ENCODE results near the gene DYRK1A. TPM values are rescaled to one million over a fixed set of nuclear protein-coding genes. Genes with fewer than 3 reads are reported as not detected.
A peak's percentile ranks its signal among the peaks of the same experiment; 100 is the strongest.

Gene DYRK1A
- total RNA-seq, 2 experiments from 2014 or later = 109 to 122 TPM

- H3K4me1 Mint-ChIP-seq = peaks cover 39% of the 10 kb centered on the region
- POLR2A ChIA-PET = no interaction called here
- H3K36me3 Mint-ChIP-seq = peaks cover 32% of the 10 kb centered on the region
- H3K4me3 Mint-ChIP-seq = no peak overlapping the region
- DNase-seq (no peak), ATAC-seq (ENCODE audit: low read depth) (no peak)
- H3K27me3 Mint-ChIP-seq = no peaks in the 10 kb centered on the region
- peaks cover 9% of the 10 kb centered on the region for H3K9me3 Mint-ChIP-seq
- no peak overlapping the region for H3K27ac Mint-ChIP-seq
Measured at GRCh38 chr21:37405629-37406028, 39.1 kb downstream of the DYRK1A start.

- Mint-ChIP-seq H3K27ac (no peak overlapping the region), H3K27me3 (no peaks in the 10 kb centered on the region), H3K36me3 (peaks cover 18% of the 10 kb centered on the region), H3K4me3 (peak overlapping the region; percentile 3), H3K4me1 (peaks cover 50% of the 10 kb centered on the region), H3K9me3 (no peaks in the 10 kb centered on the region)
- POLR2A ChIA-PET = interaction anchor here (0.6 to 1.0 kb wide), 2 partner anchors 38 to 41 kb away, joined by 6 read pairs; partner anchors contain the start of gene DYRK1A
- ATAC-seq (ENCODE audit: low read depth) (peak; percentile 35), DNase-seq (no peak)
Measured at GRCh38 chr21:37407719-37408420, 41.3 kb downstream of the DYRK1A start.

GRCh38 chr21:37408464-37409193 lies 42.1 kb downstream of the DYRK1A start:
- DNase-seq = no peak
- H3K27me3 Mint-ChIP-seq = no peaks in the 10 kb centered on the region
- H3K4me1 Mint-ChIP-seq = peaks cover 52% of the 10 kb centered on the region
- POLR2A ChIA-PET = interaction anchor here (1.0 kb wide), 1 partner anchor 42 kb away, joined by 6 read pairs; the partner anchor contains the start of gene DYRK1A
- no peak overlapping the region for H3K27ac Mint-ChIP-seq
- ATAC-seq (ENCODE audit: low read depth) = no peak
- H3K4me3 Mint-ChIP-seq = peak overlapping the region; percentile 3
- H3K9me3 Mint-ChIP-seq = no peaks in the 10 kb centered on the region
- H3K36me3 Mint-ChIP-seq = peaks cover 16% of the 10 kb centered on the region

GRCh38 chr21:37410639-37411038 lies 44.1 kb downstream of the DYRK1A start:
- H3K4me3 Mint-ChIP-seq = no peak overlapping the region
- no peak overlapping the region for H3K27ac Mint-ChIP-seq
- DNase-seq (no peak), ATAC-seq (ENCODE audit: low read depth) (no peak)
- H3K27me3 Mint-ChIP-seq = no peaks in the 10 kb centered on the region
- POLR2A ChIA-PET = interaction anchor here (1.2 kb wide), 1 partner anchor 8 kb away, joined by 3 read pairs; no protein-coding TSS in a partner anchor
- H3K36me3 Mint-ChIP-seq = peaks cover 13% of the 10 kb centered on the region
- H3K9me3 Mint-ChIP-seq = no peaks in the 10 kb centered on the region
- peaks cover 57% of the 10 kb centered on the region for H3K4me1 Mint-ChIP-seq

GRCh38 chr21:37412603-37413360 lies 46.2 kb downstream of the DYRK1A start:
- DNase-seq = no peak
- Mint-ChIP-seq H3K4me1 (peaks cover 52% of the 10 kb centered on the region), H3K27ac (no peak overlapping the region), H3K27me3 (no peaks in the 10 kb centered on the region), H3K36me3 (peaks cover 19% of the 10 kb centered on the region), H3K9me3 (no peaks in the 10 kb centered on the region), H3K4me3 (no peak overlapping the region)
- ATAC-seq (ENCODE audit: low read depth) = no peak
- POLR2A ChIA-PET = no interaction called here

GRCh38 chr21:37413553-37414291 lies 47.1 kb downstream of the DYRK1A start:
- no peak for ATAC-seq (ENCODE audit: low read depth)
- no peaks in the 10 kb centered on the region for H3K27me3 Mint-ChIP-seq
- POLR2A ChIA-PET = no interaction called here
- no peak for DNase-seq
- no peak overlapping the region for H3K4me3 Mint-ChIP-seq
- no peaks in the 10 kb centered on the region for H3K9me3 Mint-ChIP-seq
- H3K4me1 Mint-ChIP-seq = peaks cover 51% of the 10 kb centered on the region
- H3K36me3 Mint-ChIP-seq = peaks cover 17% of the 10 kb centered on the region
- H3K27ac Mint-ChIP-seq = no peak overlapping the region

GRCh38 chr21:37414292-37415253 lies 48.0 kb downstream of the DYRK1A start:
- Mint-ChIP-seq H3K27me3 (no peaks in the 10 kb centered on the region), H3K4me1 (peaks cover 56% of the 10 kb centered on the region), H3K36me3 (peaks cover 18% of the 10 kb centered on the region), H3K27ac (peak overlapping the region; percentile 20), H3K9me3 (no peaks in the 10 kb centered on the region), H3K4me3 (no peak overlapping the region)
- POLR2A ChIA-PET = no interaction called here
- ATAC-seq (ENCODE audit: low read depth) (no peak), DNase-seq (no peak)

- no peak overlapping the region for H3K4me3 Mint-ChIP-seq
- peaks cover 56% of the 10 kb centered on the region for H3K4me1 Mint-ChIP-seq
- no peaks in the 10 kb centered on the region for H3K9me3 Mint-ChIP-seq
- peak overlapping the region; percentile 12 for H3K27ac Mint-ChIP-seq
- peaks cover 22% of the 10 kb centered on the region for H3K36me3 Mint-ChIP-seq
- POLR2A ChIA-PET = no interaction called here
- no peaks in the 10 kb centered on the region for H3K27me3 Mint-ChIP-seq
- ATAC-seq (ENCODE audit: low read depth) (no peak), DNase-seq (no peak)
Measured at GRCh38 chr21:37415939-37416338, 49.4 kb downstream of the DYRK1A start.

GRCh38 chr21:37416914-37417313 lies 50.3 kb downstream of the DYRK1A start:
- DNase-seq = no peak
- Mint-ChIP-seq H3K4me1 (peaks cover 54% of the 10 kb centered on the region), H3K9me3 (no peaks in the 10 kb centered on the region), H3K4me3 (no peak overlapping the region), H3K27me3 (no peaks in the 10 kb centered on the region), H3K27ac (no peak overlapping the region), H3K36me3 (peaks cover 26% of the 10 kb centered on the region)
- POLR2A ChIA-PET = interaction anchor here (1.5 kb wide), 1 partner anchor 47 kb away, joined by 3 read pairs; no protein-coding TSS in a partner anchor
- no peak for ATAC-seq (ENCODE audit: low read depth)

- Mint-ChIP-seq H3K4me3 (peak overlapping the region; percentile 65), H3K4me1 (peaks cover 39% of the 10 kb centered on the region), H3K9me3 (no peaks in the 10 kb centered on the region), H3K27ac (peak overlapping the region; percentile 72), H3K27me3 (no peaks in the 10 kb centered on the region), H3K36me3 (peaks cover 40% of the 10 kb centered on the region)
- no peak for DNase-seq
- ATAC-seq (ENCODE audit: low read depth) = no peak
- POLR2A ChIA-PET = interaction anchor here (0.7 kb wide), 1 partner anchor 9 kb away, joined by 3 read pairs; no protein-coding TSS in a partner anchor
Measured at GRCh38 chr21:37419228-37419906, 52.8 kb downstream of the DYRK1A start.

- POLR2A ChIA-PET = interaction anchor here (0.8 kb wide), 1 partner anchor 21 kb away, joined by 3 read pairs; no protein-coding TSS in a partner anchor
- no peak for DNase-seq
- peaks cover 46% of the 10 kb centered on the region for H3K36me3 Mint-ChIP-seq
- no peak overlapping the region for H3K4me3 Mint-ChIP-seq
- no peak for ATAC-seq (ENCODE audit: low read depth)
- no peak overlapping the region for H3K27ac Mint-ChIP-seq
- no peaks in the 10 kb centered on the region for H3K27me3 Mint-ChIP-seq
- H3K9me3 Mint-ChIP-seq = peaks cover 4% of the 10 kb centered on the region
- peaks cover 26% of the 10 kb centered on the region for H3K4me1 Mint-ChIP-seq
Measured at GRCh38 chr21:37421306-37421705, 54.7 kb downstream of the DYRK1A start.
